IMR-90 (cell line): ENCODE measurements around the gene GATA5. TPM values are rescaled to one million over a fixed set of nuclear protein-coding genes. Genes with fewer than 3 reads are reported as not detected.

Source experiments
- ATAC-seq: fragments of 200-7000 bp; cut with Tn5 transposase; 2 replicates; pipeline ENCODE4 v1.9.1; 2020; ENCODE audit warnings: low read depth, mild to moderate bottlenecking, moderate library complexity
- BruUV-seq: library from RNA; stranded (reverse); fragments of 400-500 nt; replicated peaks from 2 replicates; lab custom pipeline; 2021; lab: Mats Ljungman, UMichigan
- CTCF ChIA-PET: fragments of 300-600 bp; formaldehyde crosslinking; extraction: SDS; loops from one replicate; lab custom pipeline; 2021; ENCODE audit warnings: antibody characterized with exemption; lab: Yijun Ruan, JAX
- POLR2A ChIA-PET: fragments of 300-600 bp; sonication (Branson Sonifier 250); formaldehyde crosslinking; loops from one replicate; lab custom pipeline; 2022; ENCODE audit warnings: antibody characterized with exemption; ENCODE audit not compliant: unreplicated experiment; lab: Charles Lee
- DNase-seq: peaks from one replicate; pipeline ENCODE4 v3.0.0; 2013
- H2AFZ ChIP-seq: replicated peaks from 2 replicates; pipeline ENCODE3; 2013; ENCODE audit warnings: low read length, mild to moderate bottlenecking; ENCODE audit not compliant: poor library complexity
- H2AK5ac ChIP-seq: 2 replicates; pipeline ENCODE4 v1.6.1; 2013; ENCODE audit warnings: low read depth, low read length, inconsistent platforms
- H2AK9ac ChIP-seq: replicated peaks from 2 replicates; pipeline ENCODE3; 2013; ENCODE audit warnings: mild to moderate bottlenecking, low read depth, low read length, moderate library complexity; ENCODE audit not compliant: poor library complexity
- H2BK120ac ChIP-seq: 2 replicates; pipeline ENCODE4 v1.6.1; 2013; ENCODE audit warnings: low read depth, low read length, inconsistent platforms
- H2BK15ac ChIP-seq: 3 replicates; pipeline ENCODE4 v1.6.1; 2013; ENCODE audit warnings: low read depth, low read length, inconsistent platforms
- H2BK20ac ChIP-seq: 2 replicates; pipeline ENCODE4 v1.6.1; 2013; ENCODE audit warnings: low read depth, mild to moderate bottlenecking, inconsistent platforms, low read length, moderate library complexity
- H2BK5ac ChIP-seq: 2 replicates; pipeline ENCODE4 v1.6.1; 2013; ENCODE audit warnings: mild to moderate bottlenecking, low read depth, low read length, inconsistent platforms; ENCODE audit not compliant: poor library complexity, severe bottlenecking
- H3K14ac ChIP-seq: replicated peaks from 2 replicates; pipeline ENCODE4 v1.6.1; 2013; ENCODE audit warnings: low read depth, low read length, inconsistent platforms
- H3K18ac ChIP-seq: 2 replicates; pipeline ENCODE4 v1.6.1; 2013; ENCODE audit warnings: low read depth, low read length, control low read depth
- H3K23ac ChIP-seq: 2 replicates; pipeline ENCODE4 v1.6.1; 2013; ENCODE audit warnings: low read depth, low read length, inconsistent platforms
- H3K27ac ChIP-seq: 2 replicates; pipeline ENCODE4 v1.5.1; 2013; ENCODE audit warnings: mild to moderate bottlenecking, control low read depth, low read length; ENCODE audit not compliant: insufficient read depth
- H3K27me3 ChIP-seq: 2 replicates; pipeline ENCODE4 v1.6.1; 2013; ENCODE audit warnings: low read length; ENCODE audit not compliant: control insufficient read depth, insufficient read depth
- H3K36me3 ChIP-seq: 2 replicates; pipeline ENCODE4 v1.6.1; 2013; ENCODE audit warnings: low read length, mixed read lengths; ENCODE audit not compliant: control insufficient read depth, insufficient read depth
- H3K4ac ChIP-seq: 2 replicates; pipeline ENCODE4 v1.6.1; 2013; ENCODE audit warnings: low read depth, low read length, inconsistent platforms
- H3K4me1 ChIP-seq: 2 replicates; pipeline ENCODE4 v1.6.1; 2013; ENCODE audit warnings: low read length, mixed read lengths; ENCODE audit not compliant: control insufficient read depth, insufficient read depth
- H3K4me2 ChIP-seq: 2 replicates; pipeline ENCODE4 v1.6.1; 2013; ENCODE audit warnings: low read depth, mild to moderate bottlenecking, control low read depth, low read length, moderate library complexity
- H3K4me3 ChIP-seq: 2 replicates; pipeline ENCODE4 v1.5.1; 2013; ENCODE audit warnings: low read depth, mild to moderate bottlenecking, control low read depth, low read length, moderate library complexity; ENCODE audit not compliant: insufficient read depth
- H3K56ac ChIP-seq: 2 replicates; pipeline ENCODE4 v1.6.1; 2013; ENCODE audit warnings: low read length, inconsistent platforms; ENCODE audit not compliant: insufficient read depth; ENCODE audit errors: extremely low read depth
- H3K79me1 ChIP-seq, 2 experiments: 2 replicates each; pipeline ENCODE4 v1.6.1; 2013; ENCODE audit warnings: low read length in 2 of 2, inconsistent platforms in 1 of 2, low read depth in 1 of 2
- H3K9ac ChIP-seq: 2 replicates; pipeline ENCODE4 v1.6.1; 2013; ENCODE audit warnings: low read depth, low read length, control low read depth
- H3K9me1 ChIP-seq: 2 replicates; pipeline ENCODE4 v1.6.1; 2013; ENCODE audit warnings: low read length, inconsistent platforms; ENCODE audit not compliant: insufficient read depth
- H3K9me3 ChIP-seq: 2 replicates; pipeline ENCODE4 v1.6.1; 2013; ENCODE audit warnings: low read length; ENCODE audit not compliant: control insufficient read depth, insufficient read depth
- H4K20me1 ChIP-seq: 2 replicates; pipeline ENCODE4 v1.6.1; 2013; ENCODE audit warnings: low read length, inconsistent platforms; ENCODE audit not compliant: insufficient read depth
- H4K5ac ChIP-seq: 2 replicates; pipeline ENCODE4 v1.6.1; 2013; ENCODE audit warnings: mild to moderate bottlenecking, low read depth, low read length, control low read depth
- H4K8ac ChIP-seq, 2 experiments: 2 replicates each; pipeline ENCODE4 v1.6.1; 2013; ENCODE audit warnings: low read depth in 2 of 2, low read length in 2 of 2, control low read depth in 1 of 2, inconsistent platforms in 1 of 2
- H4K91ac ChIP-seq: 2 replicates; pipeline ENCODE4 v1.6.1; 2013; ENCODE audit warnings: low read depth, low read length, inconsistent platforms; ENCODE audit not compliant: insufficient read depth
- ELK1 ChIP-seq: fragments of 150-350 bp; IDR thresholded peaks from 2 replicates; pipeline ENCODE4 v1.6.1; 2016; ENCODE audit warnings: low read depth, mild to moderate bottlenecking, low read length, moderate library complexity, borderline replicate concordance
- NFE2L2 ChIP-seq: fragments of 150-350 bp; IDR thresholded peaks from 2 replicates; pipeline ENCODE4 v1.6.1; 2016; ENCODE audit warnings: low read depth, mild to moderate bottlenecking, low read length
- POLR2A ChIP-seq: IDR thresholded peaks from 2 replicates; pipeline ENCODE4 v1.6.1; 2012; ENCODE audit warnings: mild to moderate bottlenecking, low read depth, low read length
- WGBS, 2 experiments: methylation state at CpG; one replicate each; pipeline versions ENCODE4 v1.1.5 to v1.1.7; 2013; ENCODE audit warnings: missing lambda C conversion rate in 2 of 2; ENCODE audit not compliant: insufficient read length in 1 of 2; ENCODE audit errors: extremely low coverage in 2 of 2; 5-methylcytosine and 5-hydroxymethylcytosine counted together
- dilution Hi-C: fragments of 300-500 bp; cut with HindIII; formaldehyde crosslinking; loops from one replicate; pipeline ENCODE4 v1.14.3; 2018; ENCODE audit warnings: low sequenced_read_pairs; ENCODE audit not compliant: unreplicated experiment
- in situ Hi-C: fragments of 300-500 bp; cut with MboI; formaldehyde crosslinking; loops from 3 replicates; pipeline ENCODE4 v1.14.3; 2019; ENCODE audit warnings: low sequenced_read_pairs, inconsistent platforms, mixed read lengths
- intact Hi-C: fragments of 100-400 bp; cut with micrococcal nuclease; formaldehyde crosslinking; loops from 2 replicates; pipeline ENCODE4 v1.10.0; 2022
- polyA plus RNA-seq, 3 experiments: library from polyadenylated mRNA; depleted of rRNA; stranded (reverse); fragments of >200 nt; gene quantifications; 2 replicates each; pipeline ENCODE4 v1.2.3, GENCODE V29; 2012; ENCODE audit warnings: low replicate concordance in 1 of 3
- total RNA-seq: library from RNA; depleted of rRNA; stranded (reverse); fragments of >200 nt; gene quantifications from 2 replicates; pipeline ENCODE4 v1.2.3, GENCODE V29; 2012

Gene GATA5
- total and polyA plus RNA-seq, 2 of the 4 experiments (the other 2 are of a cell fraction), result not detected

DNA sequence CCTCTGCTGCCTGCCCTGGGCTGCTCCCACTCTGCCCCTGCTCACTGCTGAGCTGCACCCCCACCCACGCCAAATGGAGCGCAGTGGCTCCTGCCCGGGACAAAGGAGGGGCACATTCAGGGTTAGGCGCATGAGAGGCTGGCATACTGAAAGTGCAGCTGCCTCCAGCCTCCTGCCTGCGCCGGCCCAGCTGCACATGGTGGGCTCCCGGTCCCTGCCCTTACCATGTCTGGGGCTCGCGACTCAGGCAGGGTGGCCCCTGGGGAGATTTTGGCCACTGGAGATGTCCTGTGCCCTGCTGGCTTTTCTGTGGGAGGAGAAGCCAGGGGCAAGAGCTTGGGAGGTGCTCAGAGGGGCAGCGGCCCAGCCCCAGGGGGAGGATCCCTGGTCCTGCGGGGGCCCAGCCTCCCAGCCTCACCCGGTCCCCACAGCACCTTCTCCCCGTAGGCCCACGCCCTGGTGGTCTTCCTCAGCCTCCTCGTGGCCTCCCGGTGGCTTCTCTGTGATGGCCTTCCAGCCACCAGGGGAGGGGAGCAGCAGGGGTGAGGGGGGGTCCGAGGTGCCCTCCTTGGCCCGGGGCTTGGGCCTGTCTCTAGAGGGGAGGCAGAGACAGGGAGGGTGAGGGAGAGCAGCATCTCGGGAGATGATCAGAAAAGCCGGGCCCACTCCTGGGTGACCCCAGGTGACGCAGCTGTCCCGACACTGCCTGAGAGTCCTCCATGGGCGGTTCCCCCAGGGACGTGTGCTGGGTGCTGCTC, 60.3 kb downstream of the GATA5 start:
- ATAC-seq (no peak), DNase-seq (no peak)
- Histone ChIP-seq H2AFZ (no peak overlapping the region), H3K9ac (no peak overlapping the region), H2AK5ac (no peak overlapping the region), H3K4me1 (no peaks in the 10 kb centered on the region), H3K79me1 (no peaks in the 10 kb centered on the region), H2BK5ac (no peak overlapping the region), H3K36me3 (no peaks in the 10 kb centered on the region), H4K20me1 (no peaks in the 10 kb centered on the region; the same call in 1 of the 2 replicates), H3K9me3 (no peaks in the 10 kb centered on the region), H2BK15ac (no peak overlapping the region), H3K4me3 (no peak overlapping the region), H4K5ac (no peak overlapping the region), H3K18ac (no peak overlapping the region), H3K14ac (no peak overlapping the region), H4K8ac (no peak overlapping the region), H3K4me2 (no peak overlapping the region), H3K9me1 (no peaks in the 10 kb centered on the region), H2BK120ac (no peak overlapping the region), H2BK20ac (no peak overlapping the region), H2AK9ac (no peak overlapping the region), H3K27ac (no peak overlapping the region), H4K91ac (no peak overlapping the region), H3K27me3 (peaks cover 10% of the 10 kb centered on the region; the same call in 1 of the 2 replicates), H3K23ac (no peak overlapping the region), H3K56ac (no peak overlapping the region), H3K4ac (no peak overlapping the region)
- in situ Hi-C loops, result no loop called here
- TF ChIP-seq POLR2A (no peak), ELK1 (no peak), NFE2L2 (no peak)
- BruUV-seq, result no TSS peak
- POLR2A ChIA-PET, result no interaction called here
- CTCF ChIA-PET, result no interaction called here
- dilution Hi-C loops, result no loop called here
- 75% methylated on average over 7 of the region's 24 CpGs; no CpG with 5 or more reads in 1 of the 2 experiments for WGBS, 2 experiments
- intact Hi-C loops, result no loop called here
